ENCODE measurements around the gene CPNE2.
"Not testable (repeated sequence)": the region's sequence is repeated elsewhere in the genome, so short reads cannot be mapped to it uniquely, and the experiment has no call there.

The CPNE2 gene

GRCh38 chr16:57102888-57103851 lies 10.8 kb downstream of the CPNE2 start:
- DNase-seq: no peak

GRCh38 chr16:57104706-57105105 lies 12.3 kb downstream of the CPNE2 start:
- DNase-seq: no peak

- no peak for DNase-seq
Observed at GRCh38 chr16:57105184-57105583, 12.8 kb downstream of the CPNE2 start.

- no peak for DNase-seq
Observed at GRCh38 chr16:57106767-57107166, 14.4 kb downstream of the CPNE2 start.

GRCh38 chr16:57107321-57107922 lies 15.0 kb downstream of the CPNE2 start:
- no peak for DNase-seq

GRCh38 chr16:57108432-57108831 lies 16.0 kb downstream of the CPNE2 start:
- DNase-seq: no peak

GRCh38 chr16:57109259-57110105 lies 17.1 kb downstream of the CPNE2 start:
- DNase-seq: not testable (repeated sequence)

GRCh38 chr16:57110937-57111336 lies 18.6 kb downstream of the CPNE2 start:
- no peak for DNase-seq

GRCh38 chr16:57111420-57111819 lies 19.0 kb downstream of the CPNE2 start:
- no peak for DNase-seq

GRCh38 chr16:57112403-57113041 lies 20.1 kb downstream of the CPNE2 start:
- no peak for DNase-seq

GRCh38 chr16:57113042-57113453 lies 20.7 kb downstream of the CPNE2 start:
- DNase-seq: no peak

GRCh38 chr16:57113664-57114063 lies 21.3 kb downstream of the CPNE2 start:
- no peak for DNase-seq

- no peak for DNase-seq
Observed at GRCh38 chr16:57115168-57115513, 22.8 kb downstream of the CPNE2 start.

- DNase-seq: no peak
Observed at GRCh38 chr16:57115514-57116182, 23.3 kb downstream of the CPNE2 start.

- DNase-seq: no peak
Observed at GRCh38 chr16:57118461-57119084, 26.2 kb downstream of the CPNE2 start.

GRCh38 chr16:57123216-57123973 lies 31.0 kb downstream of the CPNE2 start:
- no peak for DNase-seq

- no peak for DNase-seq
Observed at GRCh38 chr16:57123974-57124674, 31.7 kb downstream of the CPNE2 start.

- no peak for DNase-seq
Observed at GRCh38 chr16:57125376-57125775, 33.0 kb downstream of the CPNE2 start.

- DNase-seq: no peak
Observed at GRCh38 chr16:57125969-57126368, 33.6 kb downstream of the CPNE2 start.

- DNase-seq: no peak
Observed at GRCh38 chr16:57126411-57126810, 34.0 kb downstream of the CPNE2 start.
